Measurements from ENCODE around the gene CLDN24.
"Not testable (repeated sequence)": the region's sequence is repeated elsewhere in the genome, so short reads cannot be mapped to it uniquely, and the experiment has no call there.

The CLDN24 gene

DNA sequence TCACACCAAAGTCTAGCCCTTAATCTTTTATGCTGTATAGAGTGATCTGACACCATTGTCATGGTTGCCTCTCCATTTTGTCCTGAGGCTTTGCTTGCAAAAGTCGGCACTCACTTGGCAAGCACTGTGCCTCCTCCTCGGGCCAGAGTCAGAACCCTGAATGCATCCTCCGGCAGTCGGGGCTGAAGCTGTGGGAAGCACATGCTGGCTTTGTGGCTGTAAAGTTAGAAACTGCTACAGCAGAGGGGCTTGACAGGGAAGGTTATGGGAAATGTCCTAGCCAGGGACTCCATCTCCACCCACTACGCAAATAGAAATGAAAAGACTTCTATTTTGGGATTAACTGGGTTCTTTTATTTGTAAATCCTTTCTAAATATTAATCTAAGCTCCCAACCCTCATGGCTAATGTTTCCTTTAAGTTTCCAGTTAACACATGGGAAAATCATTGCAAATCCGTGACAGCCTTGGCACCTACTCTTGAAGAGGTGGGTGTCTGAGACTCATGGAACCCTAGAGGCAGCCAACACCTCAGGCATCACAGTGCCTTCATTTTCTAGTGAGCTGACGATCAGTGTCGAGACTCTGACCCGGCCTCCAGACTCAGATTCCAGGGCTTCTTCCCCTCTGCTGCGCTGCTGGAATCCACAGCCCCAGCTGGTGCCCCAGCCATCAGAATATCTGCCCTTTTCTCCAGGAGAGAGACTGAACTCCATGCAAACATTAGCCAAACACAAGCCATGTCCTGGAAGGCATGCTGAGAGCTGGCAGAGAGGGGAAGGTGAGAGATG, 7.9 kb upstream of the CLDN24 start:
- no peak for DNase-seq (ENCODE audit: low read depth)
- no peak overlapping the region for H3K4me3 ChIP-seq (ENCODE audit: low read length)
- TF ChIP-seq, protein P1, sequence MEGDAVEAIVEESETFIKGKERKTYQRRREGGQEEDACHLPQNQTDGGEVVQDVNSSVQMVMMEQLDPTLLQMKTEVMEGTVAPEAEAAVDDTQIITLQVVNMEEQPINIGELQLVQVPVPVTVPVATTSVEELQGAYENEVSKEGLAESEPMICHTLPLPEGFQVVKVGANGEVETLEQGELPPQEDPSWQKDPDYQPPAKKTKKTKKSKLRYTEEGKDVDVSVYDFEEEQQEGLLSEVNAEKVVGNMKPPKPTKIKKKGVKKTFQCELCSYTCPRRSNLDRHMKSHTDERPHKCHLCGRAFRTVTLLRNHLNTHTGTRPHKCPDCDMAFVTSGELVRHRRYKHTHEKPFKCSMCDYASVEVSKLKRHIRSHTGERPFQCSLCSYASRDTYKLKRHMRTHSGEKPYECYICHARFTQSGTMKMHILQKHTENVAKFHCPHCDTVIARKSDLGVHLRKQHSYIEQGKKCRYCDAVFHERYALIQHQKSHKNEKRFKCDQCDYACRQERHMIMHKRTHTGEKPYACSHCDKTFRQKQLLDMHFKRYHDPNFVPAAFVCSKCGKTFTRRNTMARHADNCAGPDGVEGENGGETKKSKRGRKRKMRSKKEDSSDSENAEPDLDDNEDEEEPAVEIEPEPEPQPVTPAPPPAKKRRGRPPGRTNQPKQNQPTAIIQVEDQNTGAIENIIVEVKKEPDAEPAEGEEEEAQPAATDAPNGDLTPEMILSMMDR (conservative IDR thresholded peaks at IDR 0.05; ENCODE audit: low read length) = no peak

DNA sequence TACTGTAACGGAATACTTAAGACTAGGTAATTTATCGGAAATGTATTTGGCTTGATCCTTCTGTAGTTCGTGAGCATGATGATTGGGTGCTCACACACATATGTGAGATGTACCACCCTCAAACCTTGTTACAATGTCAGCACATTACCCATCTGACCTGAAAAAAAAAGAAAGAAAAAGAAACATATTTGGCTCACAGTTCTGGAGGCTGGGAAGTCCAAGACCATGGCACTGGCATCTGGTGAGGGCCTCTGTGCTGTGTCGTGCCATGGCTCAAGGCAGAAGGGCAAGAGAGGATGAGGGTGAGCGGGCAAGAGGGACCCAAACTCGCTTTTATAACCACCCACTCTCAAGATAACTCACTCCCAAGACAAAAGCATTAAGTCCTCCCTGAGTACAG, 7.0 kb upstream of the CLDN24 start:
- no peak overlapping the region for H3K4me3 ChIP-seq (ENCODE audit: low read length)
- DNase-seq (ENCODE audit: low read depth) = no peak
- TF ChIP-seq, protein P1 (conservative IDR thresholded peaks at IDR 0.05; ENCODE audit: low read length) = no peak

DNA sequence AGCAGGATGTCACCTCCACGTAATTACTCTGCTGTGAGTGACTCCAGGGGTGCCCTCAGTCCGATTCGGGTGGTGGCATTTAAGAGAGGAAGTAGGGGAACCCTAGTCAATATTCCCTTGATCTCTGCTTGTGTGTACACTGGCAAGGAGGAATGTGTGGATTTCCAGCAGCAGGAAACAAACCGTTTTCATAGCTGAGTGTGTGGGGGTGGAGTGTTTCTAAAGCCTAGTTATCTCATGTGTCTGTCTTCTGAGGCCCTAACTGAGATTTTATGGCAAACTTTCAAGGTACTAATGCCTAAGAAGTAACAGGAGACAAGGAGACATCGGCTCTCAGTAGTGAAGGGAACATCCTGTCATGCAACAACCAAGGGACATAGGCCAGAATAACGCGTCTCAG, 6.6 kb upstream of the CLDN24 start:
- no peak overlapping the region for H3K4me3 ChIP-seq (ENCODE audit: low read length)
- no peak for DNase-seq (ENCODE audit: low read depth)
- TF ChIP-seq, protein P1 (conservative IDR thresholded peaks at IDR 0.05; ENCODE audit: low read length) = no peak

DNA sequence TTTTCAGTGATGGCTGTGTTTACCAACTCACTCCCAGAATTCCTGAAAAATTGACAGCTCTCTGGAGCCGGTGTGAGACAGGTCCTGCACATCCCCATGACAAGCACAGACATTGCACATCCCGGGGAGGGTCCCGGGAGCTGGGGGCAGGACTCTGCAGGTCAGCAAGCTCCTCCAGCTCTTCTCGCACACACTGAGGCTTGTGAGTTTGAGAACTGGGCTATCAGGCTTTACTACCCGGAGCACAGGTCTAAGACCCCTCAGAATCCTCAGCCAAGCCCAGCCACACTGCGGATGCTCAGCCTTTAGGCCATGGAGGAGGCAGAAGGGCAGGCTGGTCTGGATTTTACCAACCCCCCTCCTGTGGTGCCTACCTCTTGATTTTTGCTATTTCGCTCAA, 5.6 kb upstream of the CLDN24 start:
- DNase-seq (ENCODE audit: low read depth) = no peak
- H3K4me3 ChIP-seq (ENCODE audit: low read length) = no peak overlapping the region
- TF ChIP-seq, protein P1 (conservative IDR thresholded peaks at IDR 0.05; ENCODE audit: low read length) = no peak

DNA sequence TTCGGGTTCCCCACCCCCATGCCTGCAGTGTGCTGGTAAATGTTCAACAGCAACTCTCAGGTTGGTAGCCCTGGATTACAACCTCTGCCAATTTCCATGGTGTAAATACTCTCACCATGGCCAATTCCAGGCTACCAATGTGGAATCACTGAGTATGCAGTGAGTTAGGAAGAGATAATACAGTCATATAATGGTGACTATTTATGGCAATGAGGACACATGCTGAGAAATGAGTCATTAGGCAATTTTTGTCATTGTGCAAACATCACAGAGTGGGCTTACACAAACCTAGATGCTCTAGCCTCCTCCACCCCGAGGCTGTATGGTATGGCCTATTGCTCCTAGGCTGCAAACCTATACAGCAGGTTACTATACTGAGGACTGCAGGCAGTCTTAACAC, 4.6 kb upstream of the CLDN24 start:
- TF ChIP-seq, protein P1 (conservative IDR thresholded peaks at IDR 0.05; ENCODE audit: low read length) = no peak
- DNase-seq (ENCODE audit: low read depth) = no peak

DNA sequence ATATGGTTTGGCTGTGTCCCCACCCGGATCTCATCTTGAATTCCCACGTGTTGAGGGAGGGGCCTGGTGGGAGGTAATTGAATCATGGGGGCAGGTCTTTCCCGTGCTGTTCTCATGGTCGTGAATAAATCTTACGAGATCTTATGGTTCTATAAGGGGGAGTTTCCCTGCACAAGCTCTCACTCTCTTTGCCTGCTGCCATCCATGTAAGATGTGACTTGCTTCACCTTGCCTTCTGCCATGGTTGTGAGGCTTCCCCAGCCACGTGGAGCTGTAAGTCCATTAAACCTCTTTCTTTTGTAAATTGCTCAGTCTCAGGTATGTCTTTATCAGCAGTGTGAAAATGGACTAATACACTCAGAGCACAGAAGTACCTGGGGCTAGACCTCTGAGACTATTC, 4.2 kb upstream of the CLDN24 start:
- not testable (repeated sequence) for H3K4me3 ChIP-seq (ENCODE audit: low read length); DNase-seq (ENCODE audit: low read depth)

More for the DNA sequence above, 4.6 kb upstream of the CLDN24 start:
- H3K4me3 ChIP-seq (ENCODE audit: low read length) = no peak overlapping the region

DNA sequence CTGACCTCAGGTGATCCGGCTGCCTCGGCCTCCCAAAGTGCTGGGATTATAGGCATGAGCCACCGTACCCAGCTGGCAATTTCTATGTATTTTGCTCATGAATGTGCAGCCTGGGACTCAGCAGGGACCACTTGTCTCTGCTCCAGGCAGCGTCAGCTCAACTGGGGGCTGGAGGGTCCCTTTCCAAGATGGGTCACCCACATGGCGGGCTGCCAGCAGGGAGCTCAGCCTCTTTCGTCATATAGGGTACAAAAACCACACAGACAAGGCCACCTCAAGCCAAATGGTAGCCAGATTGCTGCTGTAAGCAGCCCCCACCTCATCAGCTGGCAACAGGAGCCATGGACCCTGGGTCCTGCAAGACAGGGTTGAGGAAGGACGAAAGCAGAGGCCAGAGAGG, 2.4 kb upstream of the CLDN24 start:
- TF ChIP-seq, protein P1 (conservative IDR thresholded peaks at IDR 0.05; ENCODE audit: low read length) = no peak
- H3K4me3 ChIP-seq (ENCODE audit: low read length) = no peak overlapping the region
- DNase-seq (ENCODE audit: low read depth) = no peak

DNA sequence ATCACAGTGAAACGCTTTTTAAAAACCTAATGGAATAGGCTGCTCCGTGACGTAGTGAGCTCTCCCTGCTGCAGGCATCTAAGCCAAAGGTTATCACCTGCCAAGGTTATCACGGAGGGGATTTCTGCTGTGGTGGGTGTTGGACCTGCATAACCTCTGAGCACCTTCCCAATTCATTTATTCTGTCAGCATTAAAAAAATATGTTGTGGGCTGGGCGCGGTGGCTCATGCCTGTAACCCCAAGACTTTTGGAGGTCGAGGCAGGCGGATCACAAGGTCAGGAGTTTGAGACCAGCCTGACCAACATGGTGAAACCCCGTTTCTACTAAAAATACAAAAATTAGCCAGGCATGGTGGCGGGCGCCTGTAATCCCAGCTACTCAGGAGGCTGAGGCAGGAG, 1.8 kb upstream of the CLDN24 start:
- DNase-seq (ENCODE audit: low read depth); H3K4me3 ChIP-seq (ENCODE audit: low read length): not testable (repeated sequence)
